ENCODE data around the gene ZCWPW1.
"Not testable (repeated sequence)": the region's sequence is repeated elsewhere in the genome, so short reads cannot be mapped to it uniquely, and the experiment has no call there.

ZCWPW1 gene

DNA sequence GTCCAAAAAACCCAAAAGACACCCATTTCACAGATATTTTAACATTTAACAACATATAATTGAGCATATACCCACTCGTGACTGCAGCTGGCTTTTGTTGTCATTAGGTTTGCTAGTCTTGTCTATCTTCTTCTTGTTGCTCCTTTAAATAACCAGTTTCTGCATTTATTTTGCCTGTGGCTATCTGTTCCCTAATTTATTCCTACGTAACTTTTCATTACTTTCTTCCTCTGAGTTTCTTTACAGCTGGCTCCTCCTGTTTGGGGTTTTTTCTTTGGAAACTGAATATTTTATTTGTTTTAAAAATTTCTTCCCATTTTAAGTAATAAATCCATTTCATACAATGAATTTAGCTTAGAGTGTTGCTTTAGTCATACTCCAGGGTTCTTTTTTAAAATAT is 40.8 kb downstream of the ZCWPW1 start:
- DNase-seq (ENCODE audit: low read depth), result no peak
- in situ Hi-C loops (cut with HindIII; ENCODE audit: low sequenced_read_pairs), result no loop called here
- TF ChIP-seq, protein P1, sequence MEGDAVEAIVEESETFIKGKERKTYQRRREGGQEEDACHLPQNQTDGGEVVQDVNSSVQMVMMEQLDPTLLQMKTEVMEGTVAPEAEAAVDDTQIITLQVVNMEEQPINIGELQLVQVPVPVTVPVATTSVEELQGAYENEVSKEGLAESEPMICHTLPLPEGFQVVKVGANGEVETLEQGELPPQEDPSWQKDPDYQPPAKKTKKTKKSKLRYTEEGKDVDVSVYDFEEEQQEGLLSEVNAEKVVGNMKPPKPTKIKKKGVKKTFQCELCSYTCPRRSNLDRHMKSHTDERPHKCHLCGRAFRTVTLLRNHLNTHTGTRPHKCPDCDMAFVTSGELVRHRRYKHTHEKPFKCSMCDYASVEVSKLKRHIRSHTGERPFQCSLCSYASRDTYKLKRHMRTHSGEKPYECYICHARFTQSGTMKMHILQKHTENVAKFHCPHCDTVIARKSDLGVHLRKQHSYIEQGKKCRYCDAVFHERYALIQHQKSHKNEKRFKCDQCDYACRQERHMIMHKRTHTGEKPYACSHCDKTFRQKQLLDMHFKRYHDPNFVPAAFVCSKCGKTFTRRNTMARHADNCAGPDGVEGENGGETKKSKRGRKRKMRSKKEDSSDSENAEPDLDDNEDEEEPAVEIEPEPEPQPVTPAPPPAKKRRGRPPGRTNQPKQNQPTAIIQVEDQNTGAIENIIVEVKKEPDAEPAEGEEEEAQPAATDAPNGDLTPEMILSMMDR (IDR thresholded peaks at IDR 0.05; ENCODE audit: low read depth, low read length, missing control alignments), result no peak
- H3K4me3 ChIP-seq (ENCODE audit: low read depth, low read length), result no peak overlapping the region

- TF ChIP-seq, protein P1 (IDR thresholded peaks at IDR 0.05; ENCODE audit: low read depth, low read length, missing control alignments), result no peak
Observed at GRCh38 chr7:100386940-100387339, 41.6 kb downstream of the ZCWPW1 start.

DNA sequence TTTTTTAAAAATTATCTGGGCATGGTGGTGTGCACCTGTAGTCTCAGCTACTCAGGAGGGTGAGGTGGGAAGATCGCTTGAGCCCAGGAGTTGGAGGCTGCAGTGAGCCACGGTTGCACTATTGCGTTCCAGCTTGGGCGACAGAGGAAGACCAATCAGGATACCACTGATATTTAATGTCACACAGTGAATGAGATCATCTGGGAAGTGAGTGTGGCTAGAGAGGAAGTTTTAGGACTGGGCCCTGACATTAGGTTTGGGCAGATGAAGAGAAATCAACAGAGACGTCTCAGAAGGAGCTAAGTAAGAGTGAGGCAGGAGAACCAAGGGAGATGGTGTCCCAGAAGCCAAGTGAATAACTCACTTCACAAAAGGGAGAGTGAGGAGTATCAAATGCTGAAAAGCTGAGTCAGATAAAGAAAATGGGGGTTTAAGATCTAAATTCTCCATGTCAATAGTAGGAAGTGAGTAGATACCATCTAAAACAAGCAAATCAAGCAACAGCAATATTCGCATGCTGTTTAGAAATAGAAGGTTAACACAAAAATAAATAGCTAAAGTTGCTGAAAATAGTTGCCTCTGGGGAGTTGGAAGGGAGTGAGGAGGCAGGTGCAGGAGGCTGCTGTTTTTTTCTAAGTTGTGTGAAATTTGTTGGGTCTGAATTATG is 43.7 kb downstream of the ZCWPW1 start:
- TF ChIP-seq, protein P1 (IDR thresholded peaks at IDR 0.05; ENCODE audit: low read depth, low read length, missing control alignments), result no peak
- H3K4me3 ChIP-seq (ENCODE audit: low read depth, low read length), result no peak overlapping the region
- no peak for DNase-seq (ENCODE audit: low read depth)
- in situ Hi-C loops (cut with HindIII; ENCODE audit: low sequenced_read_pairs), result no loop called here

More at GRCh38 chr7:100386940-100387339, 41.6 kb downstream of the ZCWPW1 start:
- in situ Hi-C loops (cut with HindIII; ENCODE audit: low sequenced_read_pairs), result no loop called here
- H3K4me3 ChIP-seq (ENCODE audit: low read depth, low read length), result no peak overlapping the region
- DNase-seq (ENCODE audit: low read depth), result no peak

GRCh38 chr7:100382234-100382853 is 46.2 kb downstream of the ZCWPW1 start:
- H3K4me3 ChIP-seq (ENCODE audit: low read depth, low read length); DNase-seq (ENCODE audit: low read depth); in situ Hi-C loops (cut with HindIII; ENCODE audit: low sequenced_read_pairs): not testable (repeated sequence)

- in situ Hi-C loops (cut with HindIII; ENCODE audit: low sequenced_read_pairs); H3K4me3 ChIP-seq (ENCODE audit: low read depth, low read length); DNase-seq (ENCODE audit: low read depth): not testable (repeated sequence)
Observed at GRCh38 chr7:100381531-100382233, 46.8 kb downstream of the ZCWPW1 start.

DNA sequence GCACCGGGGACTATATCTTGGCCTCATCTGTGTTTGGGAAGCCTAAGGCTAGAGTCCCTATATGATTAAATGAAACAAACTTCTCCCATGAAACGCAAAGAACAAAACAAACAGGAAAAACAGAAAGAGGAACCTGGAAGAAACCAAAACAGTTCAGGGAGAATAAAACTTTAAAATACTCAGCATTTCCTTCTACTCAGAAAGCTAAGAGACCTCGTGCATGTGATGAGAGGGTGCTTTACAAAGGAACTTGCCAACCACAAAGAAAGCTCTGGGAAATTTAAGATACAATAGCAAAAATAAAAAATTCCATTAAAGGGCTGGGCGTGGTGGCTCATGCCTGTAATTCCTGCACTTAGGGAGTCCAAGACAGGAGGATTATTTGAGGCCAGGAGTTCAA is 48.3 kb downstream of the ZCWPW1 start:
- DNase-seq (ENCODE audit: low read depth), result no peak
- H3K4me3 ChIP-seq (ENCODE audit: low read depth, low read length), result no peak overlapping the region
- TF ChIP-seq, protein P1 (IDR thresholded peaks at IDR 0.05; ENCODE audit: low read depth, low read length, missing control alignments), result no peak
- in situ Hi-C loops (cut with HindIII; ENCODE audit: low sequenced_read_pairs), result no loop called here

- TF ChIP-seq, protein P1 (IDR thresholded peaks at IDR 0.05; ENCODE audit: low read depth, low read length, missing control alignments), result no peak
- no peak for DNase-seq (ENCODE audit: low read depth)
- in situ Hi-C loops (cut with HindIII; ENCODE audit: low sequenced_read_pairs), result no loop called here
- H3K4me3 ChIP-seq (ENCODE audit: low read depth, low read length), result no peak overlapping the region
Observed at GRCh38 chr7:100378114-100378755, 50.3 kb downstream of the ZCWPW1 start.

Measured in astrocyte of the cerebellum (primary cell).